Transverse colon (tissue), 4 donors: ENCODE data around the gene DLL4. TPM values are rescaled to one million over a fixed set of nuclear protein-coding genes. Genes with fewer than 3 reads are reported as not detected.

Experiments used
- DNase-seq: peaks from one replicate; pipeline ENCODE4 v3.0.0-alpha.2; 2019
- H3K27ac ChIP-seq, 4 donors: fragments of 200-600 bp; sonication (generic); 2 replicates each; pipeline ENCODE4 v1.5.1; 2016 to 2018; ENCODE audit warnings: inconsistent platforms in 4 of 4
- H3K27me3 ChIP-seq: fragments of 200-600 bp; sonication (generic); 2 replicates; pipeline ENCODE4 v1.5.1; 2017; ENCODE audit warnings: inconsistent platforms
- H3K36me3 ChIP-seq, 4 donors: fragments of 200-600 bp; sonication (generic); 2 replicates each; pipeline ENCODE4 v1.5.1; 2017 to 2019; ENCODE audit warnings: inconsistent platforms in 4 of 4
- H3K4me1 ChIP-seq, 4 donors: fragments of 200-600 bp; sonication (generic); 2 replicates each; pipeline ENCODE4 v1.5.1; 2017 to 2020; ENCODE audit warnings: inconsistent platforms in 4 of 4
- H3K4me3 ChIP-seq, 4 donors: fragments of 200-600 bp; sonication (generic); 1 replicate in 1 of 4; 2 replicates in 3 of 4; pipeline versions ENCODE4 v1.5.1 to v1.6.1; 2017 to 2019; ENCODE audit warnings: inconsistent platforms in 4 of 4
- H3K9me3 ChIP-seq, 2 donors: fragments of 200-600 bp; sonication (generic); 2 replicates each; pipeline ENCODE4 v1.5.1; 2017 to 2019; ENCODE audit warnings: inconsistent platforms in 2 of 2
- EP300 ChIP-seq: sonication (generic); formaldehyde crosslinking; IDR thresholded peaks from one replicate; pipeline ENCODE4 v1.6.1; 2017; ENCODE audit warnings: antibody characterized with exemption, low read depth
- POLR2A ChIP-seq: fragments of 450-650 bp; IDR thresholded peaks from one replicate; pipeline ENCODE4 v1.6.1; 2016; ENCODE audit warnings: antibody characterized with exemption, mild to moderate bottlenecking, moderate library complexity
- POLR2AphosphoS5 ChIP-seq, 3 donors: sonication (generic); formaldehyde crosslinking; IDR thresholded peaks; one replicate each; pipeline ENCODE4 v1.6.1; 2016; ENCODE audit warnings: antibody characterized with exemption in 3 of 3
- WGBS, 2 donors: methylation state at CpG; one replicate each; pipeline ENCODE4 v1.1.5; 2018; ENCODE audit warnings: low coverage in 1 of 2; 5-methylcytosine and 5-hydroxymethylcytosine counted together
- in situ Hi-C, 4 donors: fragments of 200-750 bp; cut with MboI; loops; one replicate each; pipeline versions ENCODE4 v1.15.0 to v1.15.1; 2017; ENCODE audit warnings: low sequenced_read_pairs in 3 of 4, low pct_ligation_motif_present in 1 of 4, low pct_unique_long_range_greater_than_20kb in 1 of 4
- intact Hi-C: fragments of 100-400 bp; cut with DNase I; formaldehyde crosslinking; loops from one replicate; pipeline ENCODE4 v1.15.1; 2023; ENCODE audit warnings: low total_unique reads
- total RNA-seq, 4 donors: library from RNA; depleted of rRNA; stranded (reverse); fragments of >200 nt; gene quantifications; one replicate each; pipeline ENCODE4 v1.1.0, GENCODE V29; 2016
- TF ChIP-seq, protein P1 (sequence below), 5 experiments: fragments of 200-600 bp in 3 of 5; fragments of 450-650 bp in 2 of 5; sonication (generic) in 3 of 5; IDR thresholded peaks; 1 replicate in 2 of 5; 2 replicates in 3 of 5; pipeline ENCODE4 v1.5.1; 2016 to 2017; ENCODE audit warnings: antibody characterized with exemption in 5 of 5, inconsistent platforms in 3 of 5, mild to moderate bottlenecking in 2 of 5, moderate library complexity in 1 of 5

DLL4 gene
- total RNA-seq, 4 donors from 2014 or later, result 1.5 to 14.2 (median 10.2) TPM

DNA sequence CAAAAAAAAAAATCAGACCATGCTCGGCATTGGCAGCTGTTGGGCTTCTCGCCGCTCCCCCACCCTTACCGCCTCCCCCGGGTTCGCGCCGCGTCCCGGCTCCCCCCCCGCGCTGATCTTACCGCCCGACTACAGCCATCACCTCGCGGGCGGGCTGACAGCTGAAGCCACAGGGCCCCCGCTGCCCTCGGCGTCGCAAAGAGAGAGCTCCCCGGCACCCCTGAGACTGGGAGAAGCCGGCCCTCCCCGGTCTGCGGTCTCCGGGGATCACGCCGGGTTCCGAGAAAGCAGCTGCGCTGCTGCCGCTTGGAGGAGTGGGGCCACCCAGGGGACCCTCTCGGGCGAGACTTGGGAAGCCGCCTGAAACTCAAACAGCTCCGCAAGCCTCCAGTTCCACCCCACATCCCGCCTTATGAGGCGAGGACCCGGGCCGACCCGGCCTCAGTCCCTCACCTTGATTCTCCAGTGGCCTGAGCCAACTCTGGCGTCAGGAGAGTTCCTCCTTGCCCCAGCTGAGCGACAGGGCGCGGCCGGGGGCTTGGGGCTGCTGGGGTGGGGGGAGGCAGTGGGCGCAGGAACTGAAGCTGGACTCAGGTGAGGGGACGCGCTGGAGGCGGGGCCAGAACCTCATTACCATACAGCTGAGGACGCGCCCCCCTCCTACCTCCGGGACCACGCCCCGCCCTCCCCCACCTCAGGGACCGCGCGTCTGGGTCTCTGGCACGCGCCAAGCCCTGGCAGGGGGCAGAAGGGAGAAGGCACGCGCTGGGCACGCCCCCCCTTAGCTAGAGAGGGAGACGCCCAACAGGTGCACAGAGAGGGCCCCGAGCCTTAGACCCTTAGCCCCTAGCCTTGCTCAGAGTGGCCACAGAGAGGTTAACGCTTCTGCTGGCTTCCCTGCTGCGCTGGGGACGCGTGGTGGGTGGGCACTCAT lies 1.0 kb upstream of the DLL4 start:
- 0 to 2% methylated on average over 2 to 37 of the region's 68 CpGs for WGBS, 2 donors
- TF ChIP-seq, protein P1, sequence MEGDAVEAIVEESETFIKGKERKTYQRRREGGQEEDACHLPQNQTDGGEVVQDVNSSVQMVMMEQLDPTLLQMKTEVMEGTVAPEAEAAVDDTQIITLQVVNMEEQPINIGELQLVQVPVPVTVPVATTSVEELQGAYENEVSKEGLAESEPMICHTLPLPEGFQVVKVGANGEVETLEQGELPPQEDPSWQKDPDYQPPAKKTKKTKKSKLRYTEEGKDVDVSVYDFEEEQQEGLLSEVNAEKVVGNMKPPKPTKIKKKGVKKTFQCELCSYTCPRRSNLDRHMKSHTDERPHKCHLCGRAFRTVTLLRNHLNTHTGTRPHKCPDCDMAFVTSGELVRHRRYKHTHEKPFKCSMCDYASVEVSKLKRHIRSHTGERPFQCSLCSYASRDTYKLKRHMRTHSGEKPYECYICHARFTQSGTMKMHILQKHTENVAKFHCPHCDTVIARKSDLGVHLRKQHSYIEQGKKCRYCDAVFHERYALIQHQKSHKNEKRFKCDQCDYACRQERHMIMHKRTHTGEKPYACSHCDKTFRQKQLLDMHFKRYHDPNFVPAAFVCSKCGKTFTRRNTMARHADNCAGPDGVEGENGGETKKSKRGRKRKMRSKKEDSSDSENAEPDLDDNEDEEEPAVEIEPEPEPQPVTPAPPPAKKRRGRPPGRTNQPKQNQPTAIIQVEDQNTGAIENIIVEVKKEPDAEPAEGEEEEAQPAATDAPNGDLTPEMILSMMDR (IDR thresholded peaks at IDR 0.05), result no peak
- TF ChIP-seq POLR2AphosphoS5 (IDR thresholded peaks at IDR 0.05), result peak in 1 of 3 donors; percentile 9
- intact Hi-C loops (loop anchor here (1.0 kb wide), 1 partner anchor 15 kb away; no protein-coding TSS in a partner anchor), in situ Hi-C loops (no loop called here)
- H3K36me3 ChIP-seq, result no peaks in the 10 kb centered on the region
- H3K4me3 ChIP-seq, result peak overlapping the region; percentile 36 to 66 (median 50)
- peaks cover 42 to 77% (median 66%) of the 10 kb centered on the region in 4 donors for H3K4me1 ChIP-seq
- H3K9me3 ChIP-seq, result no peaks in the 10 kb centered on the region
- peaks cover 68% of the 10 kb centered on the region for H3K27me3 ChIP-seq
- peak; percentile 67 for DNase-seq
- peak overlapping the region; percentile 58 to 87 (median 84) for H3K27ac ChIP-seq

GRCh38 chr15:40929660-40930429 lies 705 bp downstream of the DLL4 start:
- Histone ChIP-seq H3K4me3 (peak overlapping the region; percentile 36 to 66 (median 50)), H3K36me3 (no peaks in the 10 kb centered on the region), H3K9me3 (no peaks in the 10 kb centered on the region), H3K27me3 (peaks cover 68% of the 10 kb centered on the region), H3K27ac (peak overlapping the region; percentile 78 to 87 (median 84)), H3K4me1 (peaks cover 42 to 80% (median 75%) of the 10 kb centered on the region in 4 donors)
- DNase-seq, result peak; percentile 61
- in situ Hi-C loops, result no loop called here
- WGBS, 2 donors, result 2% methylated on average over 10 of the region's 56 CpGs; no CpG with 5 or more reads in 1 of the 2 donors
- intact Hi-C loops, result no loop called here
- TF ChIP-seq, protein P1 (IDR thresholded peaks at IDR 0.05), result no peak
- TF ChIP-seq EP300 (no peak), POLR2AphosphoS5 (IDR thresholded peaks at IDR 0.05) (no peak)

DNA sequence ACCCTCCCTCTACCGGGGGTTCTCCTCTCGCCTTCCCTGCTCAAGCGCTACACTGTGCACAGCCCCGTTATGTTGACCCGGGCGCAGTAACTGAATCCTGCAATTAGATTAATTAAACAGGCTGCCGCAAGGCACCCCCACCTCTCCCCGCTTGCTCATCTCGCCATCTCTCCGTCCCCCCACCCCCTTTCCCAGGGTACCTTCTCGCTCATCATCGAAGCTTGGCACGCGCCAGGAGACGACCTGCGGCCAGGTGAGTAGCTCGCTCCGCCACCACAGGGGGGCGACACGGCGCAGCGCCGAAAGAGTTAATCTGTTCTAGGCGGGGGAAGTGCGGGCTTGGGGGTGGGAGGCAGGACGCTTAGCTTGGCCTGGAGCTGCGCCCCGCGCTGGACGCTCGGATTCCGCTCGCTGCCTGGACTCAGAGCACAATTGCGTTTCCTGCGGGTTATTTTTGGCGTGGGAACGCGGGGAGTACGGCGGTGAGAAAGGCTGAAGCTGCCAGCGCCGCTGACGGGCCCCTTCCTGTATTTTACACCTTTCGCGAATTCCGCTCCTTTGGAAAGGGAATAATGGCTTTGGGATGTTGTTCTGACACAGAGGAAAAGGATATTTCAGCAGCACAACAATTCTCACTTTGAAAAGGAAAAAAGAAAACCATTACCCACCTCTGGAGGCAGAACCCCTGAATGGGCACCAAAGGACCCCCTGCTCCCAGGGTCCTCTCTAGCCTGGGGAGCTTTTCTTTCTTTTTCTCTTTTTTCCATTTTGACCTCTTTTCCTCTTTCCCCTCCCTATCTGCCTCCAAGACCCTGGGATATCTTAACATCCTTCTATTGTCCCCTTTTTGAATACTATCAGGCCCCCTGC lies 1.5 kb downstream of the DLL4 start:
- DNase-seq, result peak; percentile 63
- H3K27ac ChIP-seq, result peak overlapping the region; percentile 78 to 87 (median 84)
- H3K4me3 ChIP-seq, result peak overlapping the region in 3 of 4 donors; percentile 36 to 66 (median 59)
- H3K27me3 ChIP-seq, result peaks cover 62% of the 10 kb centered on the region
- peaks cover 41 to 76% (median 73%) of the 10 kb centered on the region in 4 donors for H3K4me1 ChIP-seq
- in situ Hi-C loops, result no loop called here
- H3K9me3 ChIP-seq, result no peaks in the 10 kb centered on the region
- no peaks in the 10 kb centered on the region for H3K36me3 ChIP-seq
- intact Hi-C loops, result no loop called here
- no peak for TF ChIP-seq POLR2A
- TF ChIP-seq POLR2AphosphoS5 (IDR thresholded peaks at IDR 0.05), result peak in 2 of 3 donors; percentile 19 to 37
- TF ChIP-seq, protein P1 (IDR thresholded peaks at IDR 0.05), result peak; percentile 48 to 73 (median 52)
- no peak for TF ChIP-seq EP300
- 1% methylated on average over 46 of the region's 46 CpGs; no CpG with 5 or more reads in 1 of the 2 donors for WGBS, 2 donors
